Liver (tissue), 9 donors: ENCODE data around the gene PDP2. TPM values are rescaled to one million over a fixed set of nuclear protein-coding genes. Genes with fewer than 3 reads are reported as not detected.

Experiments
- DNase-seq: peaks from one replicate; pipeline ENCODE4 v3.0.0-alpha.2; 2017; ENCODE audit warnings: low spot score
- H3K27ac ChIP-seq, 2 donors: one replicate each; pipeline ENCODE4 v1.7.0; 2013; ENCODE audit warnings: inconsistent platforms in 2 of 2, low read length in 2 of 2, control low read depth in 1 of 2, low read depth in 1 of 2, mild to moderate bottlenecking in 1 of 2
- H3K27me3 ChIP-seq, 4 donors: one replicate each; pipeline versions ENCODE4 v1.6.1 to v1.7.0; 2013; ENCODE audit warnings: low read length in 3 of 4, inconsistent platforms in 1 of 4, mild to moderate bottlenecking in 1 of 4, moderate library complexity in 1 of 4; ENCODE audit not compliant: control insufficient read depth in 4 of 4, insufficient read depth in 4 of 4
- H3K36me3 ChIP-seq, 4 donors: one replicate each; pipeline versions ENCODE4 v1.6.1 to v1.7.0; 2013; ENCODE audit warnings: low read length in 3 of 4, mild to moderate bottlenecking in 3 of 4, low read depth in 1 of 4, moderate library complexity in 1 of 4; ENCODE audit not compliant: control insufficient read depth in 4 of 4, insufficient read depth in 3 of 4
- H3K4me1 ChIP-seq, 4 donors: one replicate each; pipeline versions ENCODE4 v1.6.1 to v1.7.0; 2013; ENCODE audit warnings: low read length in 3 of 4, mild to moderate bottlenecking in 3 of 4, moderate library complexity in 1 of 4; ENCODE audit not compliant: control insufficient read depth in 4 of 4, insufficient read depth in 4 of 4
- H3K4me3 ChIP-seq, 3 donors: one replicate each; pipeline versions ENCODE4 v1.6.1 to v1.7.0; 2013; ENCODE audit warnings: low read length in 3 of 3, control low read depth in 1 of 3, low read depth in 1 of 3, mild to moderate bottlenecking in 1 of 3
- H3K9ac ChIP-seq, 2 donors: one replicate each; pipeline ENCODE4 v1.7.0; 2013; ENCODE audit warnings: low read length in 2 of 2, mild to moderate bottlenecking in 2 of 2, moderate library complexity in 2 of 2, control low read depth in 1 of 2, low read depth in 1 of 2
- H3K9me3 ChIP-seq, 4 donors: one replicate each; pipeline versions ENCODE4 v1.6.1 to v1.7.0; 2013; ENCODE audit warnings: low read length in 3 of 4; ENCODE audit not compliant: control insufficient read depth in 4 of 4
- ATF3 ChIP-seq: IDR thresholded peaks from 2 replicates; pipeline ENCODE4 v1.6.1; 2016; ENCODE audit warnings: antibody characterized with exemption
- CTCF ChIP-seq: fragments of 150-350 bp; IDR thresholded peaks from 2 replicates; pipeline ENCODE4 v1.5.1; 2017; ENCODE audit warnings: improper control_type of control experiment, low read depth, low read length; ENCODE audit not compliant: missing input control
- FOXA1 ChIP-seq: IDR thresholded peaks from 2 replicates; pipeline ENCODE4 v1.6.1; 2016; ENCODE audit warnings: antibody characterized with exemption
- FOXA2 ChIP-seq: IDR thresholded peaks from 2 replicates; pipeline ENCODE4 v1.6.1; 2016; ENCODE audit warnings: antibody characterized with exemption
- HNF4G ChIP-seq: IDR thresholded peaks from 2 replicates; pipeline ENCODE4 v1.6.1; 2016; ENCODE audit warnings: antibody characterized with exemption
- JUND ChIP-seq, 2 donors: IDR thresholded peaks; 2 replicates each; pipeline ENCODE4 v1.6.1; 2016; ENCODE audit warnings: antibody characterized with exemption in 2 of 2
- MAX ChIP-seq: IDR thresholded peaks from 2 replicates; pipeline ENCODE4 v1.6.1; 2016; ENCODE audit warnings: antibody characterized with exemption
- NR2F2 ChIP-seq: IDR thresholded peaks from 2 replicates; pipeline ENCODE4 v1.6.1; 2016; ENCODE audit warnings: antibody characterized with exemption
- REST ChIP-seq: IDR thresholded peaks from 2 replicates; pipeline ENCODE4 v1.6.1; 2016; ENCODE audit warnings: antibody characterized with exemption, mild to moderate bottlenecking
- SP1 ChIP-seq: IDR thresholded peaks from 2 replicates; pipeline ENCODE4 v1.6.1; 2018; ENCODE audit warnings: antibody characterized with exemption, mild to moderate bottlenecking
- TAF1 ChIP-seq: conservative IDR thresholded peaks from 2 replicates; pipeline ENCODE4 v1.6.1; 2016; ENCODE audit warnings: antibody characterized with exemption, mild to moderate bottlenecking
- ZBTB33 ChIP-seq: IDR thresholded peaks from 2 replicates; pipeline ENCODE4 v1.6.1; 2016; ENCODE audit warnings: antibody characterized with exemption
- WGBS: extraction: QIAGEN DNeasy Blood & Tissue Kit; methylation state at CpG from one replicate; pipeline ENCODE4 v1.1.7; 2013; 5-methylcytosine and 5-hydroxymethylcytosine counted together
- polyA plus RNA-seq, 2 donors: library from polyadenylated mRNA; stranded (reverse) in 1 of 2; unstranded in 1 of 2; fragments of 200-250 nt in 1 of 2; fragments of >200 nt in 1 of 2; fragmentation: Nextera tagmentation in 1 of 2; extraction: Ambion mirVana in 1 of 2; gene quantifications; one replicate each; pipeline versions ENCODE4 v1.2.1 to v1.2.3, GENCODE V29; 2013 to 2015
- total RNA-seq, 2 donors: library from RNA; depleted of rRNA; stranded (reverse); fragments of >200 nt; gene quantifications; one replicate each; pipeline ENCODE4 v1.2.3, GENCODE V29; 2014
- donor health status: healthy.
- donor health status: healthy.
- donor health status: healthy.
- donor health status: healthy.
- donor health status: healthy.

Gene PDP2
- total and polyA plus RNA-seq, 4 donors: 2.3 to 9.4 (median 6.1) TPM

GRCh38 chr16:66847533-66848067 is 32.7 kb upstream of the PDP2 start:
- Histone ChIP-seq H3K9ac (no peak overlapping the region), H3K4me1 (peaks cover 5 to 9% (median 8%) of the 10 kb centered on the region in 4 donors), H3K36me3 (no peaks in the 10 kb centered on the region), H3K9me3 (no peaks in the 10 kb centered on the region), H3K27ac (no peak overlapping the region), H3K4me3 (no peak overlapping the region), H3K27me3 (peaks cover 2 to 5% (median 4%) of the 10 kb centered on the region in 4 donors)
- DNase-seq: no peak
- WGBS: 74% methylated on average over 6 of the region's 6 CpGs
- TF ChIP-seq CTCF: no peak
- no peak for TF ChIP-seq HNF4G
- TF ChIP-seq NR2F2: no peak
- TF ChIP-seq JUND (IDR thresholded peaks at IDR 0.05): no peak

GRCh38 chr16:66848172-66848571 is 32.1 kb upstream of the PDP2 start:
- DNase-seq: no peak
- Histone ChIP-seq H3K4me1 (peaks cover 5 to 9% (median 8%) of the 10 kb centered on the region in 4 donors), H3K27ac (no peak overlapping the region), H3K36me3 (no peaks in the 10 kb centered on the region), H3K27me3 (peaks cover 0 to 5% (median 4%) of the 10 kb centered on the region in 4 donors), H3K9me3 (no peaks in the 10 kb centered on the region), H3K4me3 (no peak overlapping the region), H3K9ac (no peak overlapping the region)
- no peak for TF ChIP-seq ZBTB33
- TF ChIP-seq REST: no peak
- TF ChIP-seq NR2F2: no peak
- TF ChIP-seq TAF1: no peak
- TF ChIP-seq FOXA1: no peak
- no peak for TF ChIP-seq SP1
- TF ChIP-seq FOXA2: no peak
- TF ChIP-seq MAX: no peak
- no peak for TF ChIP-seq ATF3
- 90% methylated on average over 2 of the region's 2 CpGs for WGBS
